GM18520 (cell line): ENCODE measurements around the gene SIGLEC1.

Experiments used
- ATAC-seq: cut with Tn5 transposase; IDR thresholded peaks from one replicate; pipeline ENCODE4 v1.9.1; 2021; ENCODE audit not compliant: unreplicated experiment

The SIGLEC1 gene

DNA sequence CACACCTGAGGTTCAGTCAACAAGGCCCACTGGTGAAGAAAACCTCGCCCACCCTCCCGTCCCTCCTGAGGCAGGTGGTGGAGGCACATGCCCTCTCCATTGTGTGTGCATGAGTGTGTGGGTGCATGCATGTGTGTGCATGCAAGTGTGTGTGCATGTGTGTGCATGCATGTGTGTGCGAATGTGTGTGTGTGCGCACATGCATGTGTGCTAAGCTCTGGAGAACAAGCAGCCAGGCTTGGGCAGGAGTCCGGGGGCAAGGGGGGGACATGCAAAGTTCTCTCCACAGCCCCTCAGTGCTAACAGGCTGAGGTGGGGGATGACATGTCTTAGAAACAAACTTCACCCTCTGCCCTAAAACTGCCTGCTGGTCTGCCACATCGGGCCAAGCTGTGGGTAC is 17.0 kb upstream of the SIGLEC1 start:
- ATAC-seq: no peak

- ATAC-seq: no peak
Measured at GRCh38 chr20:3728876-3729275, 16.5 kb upstream of the SIGLEC1 start.

GRCh38 chr20:3728354-3728753 is 16.0 kb upstream of the SIGLEC1 start:
- ATAC-seq: no peak

- no peak for ATAC-seq
Measured at GRCh38 chr20:3727401-3728021, 15.1 kb upstream of the SIGLEC1 start.

DNA sequence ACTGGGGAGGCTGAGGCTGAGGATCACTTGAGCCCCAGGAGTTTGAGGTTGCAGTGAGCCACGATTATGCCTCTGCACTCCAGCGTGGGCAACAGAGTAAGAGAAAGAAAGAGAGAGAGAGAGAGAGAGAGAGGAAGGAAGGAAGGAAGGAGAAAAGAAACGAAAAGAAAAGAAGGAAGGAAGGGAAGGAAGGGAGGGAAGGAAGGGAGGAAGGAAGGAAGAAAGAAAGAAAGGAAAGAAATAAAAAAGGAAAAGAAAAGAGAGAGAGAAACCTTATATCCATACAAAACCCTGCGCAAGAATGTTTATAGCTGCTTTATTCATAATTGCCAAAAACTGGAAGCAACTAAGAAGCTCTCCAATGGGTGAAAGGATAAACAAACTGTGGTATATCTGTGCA is 12.0 kb upstream of the SIGLEC1 start:
- ATAC-seq: no peak

GRCh38 chr20:3723284-3723683 is 10.9 kb upstream of the SIGLEC1 start:
- ATAC-seq: no peak

DNA sequence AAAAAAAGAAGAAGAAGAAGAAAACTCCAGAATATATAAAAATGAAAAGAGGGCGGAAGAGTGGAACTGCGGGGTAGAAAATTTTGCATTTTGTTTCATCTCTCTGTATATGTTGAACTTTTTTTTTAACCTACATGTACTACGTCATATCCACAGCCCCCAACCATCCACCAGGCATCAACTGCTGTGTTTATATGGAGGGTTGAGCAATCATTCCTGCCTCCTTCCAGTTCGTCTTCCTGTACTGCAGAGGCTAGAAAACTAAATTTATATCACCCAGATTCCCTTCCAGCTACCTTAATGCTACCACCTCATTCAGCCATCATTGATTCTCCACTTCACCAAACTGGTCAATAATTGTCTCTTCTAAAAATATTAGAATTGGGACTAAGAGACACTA is 9.5 kb upstream of the SIGLEC1 start:
- ATAC-seq: no peak

DNA sequence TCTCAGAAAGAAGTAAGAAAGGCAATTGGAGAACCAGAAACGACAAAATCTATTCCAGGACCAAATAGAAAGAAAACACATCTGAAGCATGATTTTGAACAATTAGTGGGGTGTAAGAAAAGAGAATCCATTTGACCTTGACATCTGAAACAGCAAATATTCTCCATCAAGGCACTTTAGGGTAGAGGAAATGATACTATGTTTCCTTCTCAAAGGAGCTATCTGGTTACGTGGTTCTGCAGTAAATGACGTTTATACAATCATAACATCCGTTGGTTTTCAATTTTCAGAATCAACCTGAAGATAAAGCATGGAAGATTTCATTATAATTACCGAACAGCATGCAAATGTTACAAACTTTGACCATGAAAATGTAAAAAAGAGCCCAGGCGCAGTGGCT is 8.2 kb upstream of the SIGLEC1 start:
- ATAC-seq: no peak

- no peak for ATAC-seq
Measured at GRCh38 chr20:3720068-3720467, 7.7 kb upstream of the SIGLEC1 start.

- ATAC-seq: no peak
Measured at GRCh38 chr20:3719046-3719445, 6.6 kb upstream of the SIGLEC1 start.

GRCh38 chr20:3716195-3716834 is 3.9 kb upstream of the SIGLEC1 start:
- ATAC-seq: no peak

DNA sequence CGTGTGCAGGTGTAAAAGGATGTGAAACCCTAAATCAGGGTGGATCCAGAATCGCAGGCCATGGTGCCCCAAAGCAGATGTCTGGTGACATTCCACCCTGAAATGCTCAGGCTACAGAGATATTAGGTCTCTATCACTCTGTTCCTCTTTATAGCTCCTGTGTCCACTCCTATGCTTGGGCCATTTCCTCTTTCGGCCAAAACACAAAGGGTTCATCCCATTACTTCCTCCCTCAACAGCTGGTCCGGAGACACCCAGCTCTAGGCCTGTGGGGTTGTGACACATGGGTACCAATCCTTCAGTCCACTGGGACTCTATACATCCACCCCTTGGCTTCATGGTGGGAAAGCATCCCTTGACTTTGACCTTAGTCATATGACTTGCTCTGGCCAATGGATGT is 1.7 kb upstream of the SIGLEC1 start:
- ATAC-seq: no peak

- no peak for ATAC-seq
Measured at GRCh38 chr20:3711484-3711941, 887 bp downstream of the SIGLEC1 start.

DNA sequence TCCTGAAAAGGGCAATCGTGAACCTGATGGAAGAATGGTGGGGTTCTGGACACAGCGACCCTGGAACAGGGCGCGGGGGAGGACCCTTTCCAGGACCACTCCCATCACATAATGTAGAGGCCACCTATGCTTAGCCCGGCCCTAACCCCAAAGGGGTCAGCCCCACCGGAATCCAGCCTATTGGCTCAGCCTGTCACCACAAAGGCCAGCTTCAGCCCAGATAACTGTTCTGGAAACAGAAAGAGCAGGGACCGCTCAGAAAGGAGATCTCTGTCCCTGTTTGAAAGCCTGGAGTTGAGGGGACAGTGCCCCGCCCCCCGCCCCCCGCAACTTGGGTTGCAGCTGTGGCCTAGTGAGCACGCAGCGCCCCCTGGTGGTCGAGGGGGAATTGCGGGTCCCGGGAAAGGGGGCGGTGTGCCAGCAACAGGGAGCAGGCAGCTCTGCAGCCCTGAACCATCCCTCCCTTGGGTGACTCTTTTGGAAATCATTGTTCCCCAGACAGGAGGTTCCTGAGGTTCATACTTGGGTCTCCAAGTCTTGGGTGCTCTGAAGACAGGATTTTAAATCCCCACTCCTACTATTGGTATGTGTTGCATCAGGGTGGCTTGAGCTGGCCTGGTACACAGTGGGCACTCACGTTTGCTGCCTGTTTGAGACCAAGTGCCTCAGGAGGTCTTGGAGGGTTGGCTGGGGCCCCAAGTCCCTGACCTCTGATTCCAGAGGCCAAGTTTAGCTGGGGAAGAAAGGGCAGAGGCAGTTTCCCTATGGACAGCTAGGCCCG is 1.5 kb downstream of the SIGLEC1 start:
- no peak for ATAC-seq

DNA sequence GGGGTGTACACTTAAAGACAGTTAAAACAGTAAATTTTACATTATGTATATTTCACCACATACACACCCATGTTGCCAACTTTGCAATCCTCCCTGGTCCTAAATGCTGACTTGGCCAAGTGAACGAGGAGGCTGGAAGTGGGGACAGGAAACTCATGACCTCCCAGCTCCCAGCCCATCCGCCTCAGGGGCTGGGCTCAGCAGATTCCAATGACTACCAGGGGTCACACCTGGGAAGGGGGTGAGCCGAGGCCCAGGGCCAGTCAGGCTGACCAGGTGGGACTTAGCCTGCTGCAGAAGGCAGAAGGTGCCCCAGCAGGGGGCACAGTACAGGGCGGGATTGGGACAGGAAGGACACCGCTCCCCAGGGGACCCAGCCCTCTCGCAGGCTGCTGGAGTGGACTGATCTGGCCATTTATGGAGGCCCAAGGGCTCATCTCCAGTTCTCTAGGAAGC is 2.4 kb downstream of the SIGLEC1 start:
- no peak for ATAC-seq

DNA sequence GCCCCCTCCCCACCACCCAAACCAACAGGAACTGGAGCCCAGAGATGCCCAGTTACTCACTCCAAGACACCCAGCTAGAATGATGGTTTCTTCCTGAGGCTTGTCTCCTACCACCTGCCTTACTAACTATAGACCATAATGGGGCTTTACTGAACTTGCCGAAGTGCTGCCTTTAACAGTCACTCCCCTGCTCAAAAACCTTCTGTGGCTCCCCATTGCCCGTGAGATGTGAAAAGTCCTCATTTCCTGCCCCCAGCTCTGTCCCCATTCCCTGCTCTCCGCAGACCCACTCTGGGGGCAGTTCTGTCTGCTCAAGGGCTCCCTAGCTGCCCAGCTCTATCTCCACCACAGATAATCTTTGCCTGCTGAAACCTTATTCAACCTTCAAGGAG is 4.9 kb downstream of the SIGLEC1 start:
- ATAC-seq: no peak

DNA sequence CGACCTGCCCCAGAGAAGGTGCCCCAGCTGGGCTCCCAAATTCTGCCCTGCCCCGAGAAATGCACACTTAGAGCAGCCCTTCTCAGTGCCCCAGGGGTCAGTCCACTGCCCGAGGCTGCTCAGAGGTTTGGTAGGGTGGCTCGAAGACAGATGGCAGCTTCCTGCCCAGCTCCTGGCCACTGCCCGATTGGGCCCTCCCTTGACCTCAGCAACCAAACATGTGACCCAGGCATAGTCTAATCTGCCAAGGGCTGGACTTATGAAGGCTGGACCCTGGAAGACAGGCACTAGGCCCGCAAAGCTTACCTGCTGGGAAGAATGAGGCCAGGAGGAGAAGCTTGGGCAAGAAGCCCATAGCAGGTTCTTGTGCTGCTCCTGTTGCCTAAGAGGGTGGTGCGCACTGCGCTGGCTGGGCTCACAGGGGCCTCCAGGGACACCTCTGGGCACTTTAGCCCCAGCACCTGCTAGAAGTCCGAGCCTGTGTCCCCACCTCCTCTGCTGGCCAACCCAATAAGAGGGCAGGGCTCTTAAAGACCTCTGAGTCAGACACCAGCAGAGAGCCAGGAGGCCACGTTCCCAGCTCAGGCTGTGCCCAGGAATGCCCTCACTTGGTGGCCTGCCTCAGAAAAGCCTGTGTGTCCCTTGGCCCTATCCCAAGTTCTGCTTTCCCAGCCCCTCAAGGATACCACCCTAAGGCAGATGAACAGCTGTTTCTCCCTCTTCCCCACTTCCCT is 5.5 kb downstream of the SIGLEC1 start:
- ATAC-seq: no peak

DNA sequence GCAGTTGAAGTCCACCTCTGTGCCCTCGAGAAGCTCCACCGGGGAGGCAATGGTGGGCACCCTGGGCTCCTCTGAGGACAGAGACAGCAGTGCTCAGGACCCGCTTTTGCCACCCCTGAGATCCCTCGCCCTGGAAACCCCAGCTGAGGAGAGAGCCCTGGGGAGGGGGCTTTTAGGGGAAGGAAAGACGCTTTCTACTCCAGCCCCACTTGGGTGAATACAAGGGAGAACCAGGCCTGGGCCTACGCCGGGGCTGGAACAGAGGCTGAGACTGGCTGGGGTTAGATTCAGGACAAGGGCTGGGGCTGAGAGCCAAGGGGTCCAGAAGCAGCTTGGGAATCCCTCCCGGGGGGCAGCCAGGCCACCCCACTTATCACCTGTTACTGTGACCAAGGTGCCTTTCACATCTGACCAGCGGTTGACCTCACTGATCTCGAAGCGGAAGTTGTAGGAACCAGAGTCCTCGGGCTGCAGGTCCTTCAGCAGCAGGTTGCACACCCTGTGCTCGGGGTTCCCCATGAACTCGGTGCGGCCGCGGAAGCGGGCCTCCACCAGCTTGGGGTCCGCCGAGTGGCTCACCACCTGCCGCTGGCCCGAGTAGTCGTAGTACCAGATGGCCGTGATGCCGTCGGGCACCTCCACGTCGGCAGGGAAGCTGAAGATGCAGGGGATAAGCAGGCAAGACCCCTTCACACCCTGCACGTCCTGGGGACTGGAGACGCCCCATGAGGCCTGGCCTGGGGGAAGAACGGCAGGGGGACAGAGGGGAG is 6.2 kb downstream of the SIGLEC1 start:
- no peak for ATAC-seq

- ATAC-seq: no peak
Measured at GRCh38 chr20:3705491-3705969, 6.9 kb downstream of the SIGLEC1 start.

DNA sequence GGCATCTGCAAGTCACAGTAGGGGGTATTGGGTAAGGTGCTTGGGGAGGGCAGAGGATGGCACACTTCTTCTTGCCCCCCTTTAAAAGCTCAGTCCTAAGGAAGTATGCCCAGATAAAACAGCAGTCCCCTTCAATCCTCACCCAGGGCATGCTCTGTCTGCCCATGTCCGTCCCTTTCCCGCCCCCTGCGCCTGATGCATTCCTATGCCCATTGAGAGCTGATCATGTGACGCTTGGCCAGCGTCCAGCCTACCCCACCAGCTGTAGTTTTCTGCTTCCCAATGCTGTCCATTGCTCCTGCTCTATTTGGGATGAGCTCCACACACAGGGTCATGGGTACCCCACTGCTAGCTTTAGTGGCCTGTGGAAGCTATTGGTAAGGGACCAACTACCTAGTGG is 8.3 kb downstream of the SIGLEC1 start:
- no peak for ATAC-seq
